Common myeloid progenitor, CD34-positive (primary cell): ENCODE data around the gene THYN1.

Source experiments
- CTCF ChIA-PET: fragments of 350-600 bp; sonication (Branson Sonifier 250); formaldehyde crosslinking; loops from one replicate; lab custom pipeline; 2021; ENCODE audit warnings: antibody characterized with exemption; lab: Charles Lee
- POLR2A ChIA-PET: fragments of 350-600 bp; sonication (Branson Sonifier 250); formaldehyde crosslinking; loops from one replicate; lab custom pipeline; 2021; ENCODE audit warnings: antibody characterized with exemption; lab: Charles Lee
- DNase-seq, 3 donors: peaks; one replicate each; pipeline versions ENCODE4 v3.0.0 to v3.0.0-alpha.2; 2013
- H3K27ac ChIP-seq, 2 experiments: 1 replicate in 1 of 2; 2 replicates in 1 of 2; pipeline ENCODE4 v1.7.0; 2013; ENCODE audit warnings: inconsistent platforms in 2 of 2, low read length in 2 of 2, mild to moderate bottlenecking in 2 of 2, low read depth in 1 of 2, moderate library complexity in 1 of 2; ENCODE audit not compliant: severe bottlenecking in 2 of 2, insufficient read depth in 1 of 2, poor library complexity in 1 of 2
- H3K27me3 ChIP-seq, 5 experiments: replicated peaks in 2 of 5; 1 replicate in 3 of 5; 2 replicates in 2 of 5; pipeline versions ENCODE4 v1.6.1 to v1.7.0; 2013; ENCODE audit warnings: low read length in 4 of 5, mild to moderate bottlenecking in 2 of 5, moderate library complexity in 2 of 5, inconsistent platforms in 1 of 5; ENCODE audit not compliant: insufficient read depth in 5 of 5, control insufficient read depth in 4 of 5
- H3K36me3 ChIP-seq, 4 experiments: 1 replicate in 2 of 4; 2 replicates in 2 of 4; pipeline versions ENCODE4 v1.6.1 to v1.7.0; 2013; ENCODE audit warnings: low read length in 3 of 4, control low read depth in 1 of 4, mild to moderate bottlenecking in 1 of 4; ENCODE audit not compliant: control insufficient read depth in 4 of 4, insufficient read depth in 4 of 4
- H3K4me1 ChIP-seq, 4 experiments: 1 replicate in 3 of 4; 2 replicates in 1 of 4; pipeline versions ENCODE4 v1.6.1 to v1.7.1; 2013; ENCODE audit warnings: low read length in 3 of 4, mild to moderate bottlenecking in 3 of 4, control low read depth in 1 of 4, inconsistent platforms in 1 of 4, moderate library complexity in 1 of 4; ENCODE audit not compliant: control insufficient read depth in 4 of 4, insufficient read depth in 4 of 4; ENCODE audit errors: control extremely low read depth in 1 of 4
- H3K4me3 ChIP-seq, 7 experiments: 1 replicate in 4 of 7; 2 replicates in 3 of 7; pipeline versions ENCODE4 v1.5.1 to v1.7.0; 2013; ENCODE audit warnings: mild to moderate bottlenecking in 7 of 7, low read length in 6 of 7, moderate library complexity in 6 of 7, inconsistent platforms in 2 of 7, low read depth in 2 of 7, control low read depth in 1 of 7; ENCODE audit not compliant: insufficient read depth in 4 of 7, control insufficient read depth in 1 of 7; ENCODE audit errors: extremely low read depth in 1 of 7
- H3K9me3 ChIP-seq, 5 experiments: 1 replicate in 4 of 5; 2 replicates in 1 of 5; pipeline versions ENCODE4 v1.6.1 to v1.7.1; 2013; ENCODE audit warnings: low read length in 4 of 5, mild to moderate bottlenecking in 2 of 5, inconsistent platforms in 1 of 5, low read depth in 1 of 5, moderate library complexity in 1 of 5; ENCODE audit not compliant: control insufficient read depth in 4 of 5, insufficient read depth in 2 of 5; ENCODE audit errors: control extremely low read depth in 1 of 5
- WGBS: methylation state at CpG from one replicate; pipeline ENCODE4 v1.1.5; 2013; ENCODE audit not compliant: insufficient coverage; 5-methylcytosine and 5-hydroxymethylcytosine counted together

THYN1 gene

DNA sequence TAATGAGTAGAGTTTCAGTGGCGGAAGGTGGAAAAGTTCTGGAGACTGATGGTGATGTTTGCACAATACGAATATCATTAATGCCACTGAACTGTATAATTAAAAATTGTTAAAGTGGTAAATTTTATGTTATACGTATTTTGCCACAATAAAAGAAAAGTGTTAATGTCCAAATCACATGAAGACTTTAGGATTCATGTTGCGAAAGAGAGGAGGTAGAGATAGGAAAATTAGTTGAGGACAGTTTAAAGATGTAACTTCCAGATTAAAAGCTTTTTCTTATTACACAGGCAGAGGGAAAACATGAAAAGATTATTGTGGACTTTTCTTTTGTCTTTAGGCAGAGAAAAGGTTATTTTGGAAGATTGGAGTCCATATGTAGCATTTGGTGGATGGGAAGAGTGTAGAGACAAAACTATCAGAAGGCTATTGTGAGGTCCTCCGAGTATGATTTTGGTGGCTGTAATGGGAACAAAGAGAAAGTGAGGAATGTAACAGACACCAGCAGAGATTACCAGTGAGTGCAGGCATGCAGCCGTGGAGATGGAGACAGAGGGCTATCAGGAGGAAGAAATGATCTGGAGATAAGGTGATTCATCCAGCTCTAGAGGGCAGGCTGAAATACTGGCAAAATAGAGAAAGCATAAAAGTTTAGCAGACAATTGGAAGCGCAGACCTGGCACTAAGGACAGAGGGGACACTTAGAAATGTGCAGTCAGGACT, 16.2 kb downstream of the THYN1 start:
- no peaks in the 10 kb centered on the region for H3K9me3 ChIP-seq
- no peak overlapping the region for H3K4me3 ChIP-seq
- ChIA-PET POLR2A (no interaction called here), CTCF (interaction anchor here (1.3 kb wide), 1 partner anchor 8 kb away, joined by 4 read pairs; no protein-coding TSS in a partner anchor)
- H3K36me3 ChIP-seq, result peaks cover 9 to 64% (median 38%) of the 10 kb centered on the region in 4 experiments
- no peak overlapping the region for H3K27ac ChIP-seq
- H3K27me3 ChIP-seq, result no peaks in the 10 kb centered on the region
- WGBS, result 99% methylated on average over 4 of the region's 7 CpGs
- H3K4me1 ChIP-seq, result peaks cover 4 to 12% (median 10%) of the 10 kb centered on the region in 4 experiments
- DNase-seq, result no peak

DNA sequence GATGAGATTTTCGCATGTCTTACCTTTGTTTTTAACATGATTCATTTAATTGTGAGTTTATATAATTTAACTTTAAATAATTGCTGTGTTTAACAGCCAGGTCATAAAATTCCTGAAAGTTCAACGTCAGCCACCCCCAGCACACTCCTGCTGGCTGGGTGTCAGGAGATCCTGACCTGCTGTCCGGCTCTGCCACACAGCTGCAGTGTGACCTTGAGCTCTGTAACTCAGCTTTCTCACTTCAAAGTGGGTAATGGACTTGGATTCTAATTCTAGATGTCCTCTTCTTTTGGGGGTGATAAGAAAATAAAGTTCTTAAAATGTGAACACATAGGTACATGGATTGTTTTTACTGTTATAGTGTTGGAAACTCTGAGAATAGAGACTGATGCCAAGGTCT, 17.8 kb downstream of the THYN1 start:
- Histone ChIP-seq H3K9me3 (no peaks in the 10 kb centered on the region), H3K27ac (no peak overlapping the region), H3K4me1 (peaks cover 8 to 28% (median 26%) of the 10 kb centered on the region in 4 experiments), H3K4me3 (no peak overlapping the region), H3K27me3 (no peaks in the 10 kb centered on the region), H3K36me3 (peaks cover 9 to 54% (median 29%) of the 10 kb centered on the region in 4 experiments)
- 100% methylated on average over 1 of the region's 3 CpGs for WGBS
- CTCF ChIA-PET, result interaction anchor here (1.3 kb wide), 1 partner anchor 10 kb away, joined by 4 read pairs; no protein-coding TSS in a partner anchor
- DNase-seq, result no peak
- POLR2A ChIA-PET, result no interaction called here

- no peak overlapping the region for H3K27ac ChIP-seq
- no peaks in the 10 kb centered on the region for H3K27me3 ChIP-seq
- H3K4me3 ChIP-seq, result no peak overlapping the region
- WGBS, result 55% methylated on average over 3 of the region's 4 CpGs
- H3K9me3 ChIP-seq, result no peaks in the 10 kb centered on the region
- ChIA-PET POLR2A (no interaction called here), CTCF (interaction anchor here (1.0 to 2.1 kb wide), 7 partner anchors 9 to 40 kb away, joined by 3 to 9 read pairs (median 3); partner anchors contain the start of gene VPS26B)
- peaks cover 5 to 40% (median 17%) of the 10 kb centered on the region in 4 experiments for H3K36me3 ChIP-seq
- peaks cover 8 to 32% (median 30%) of the 10 kb centered on the region in 4 experiments for H3K4me1 ChIP-seq
- DNase-seq, result no peak
These were observed 19.4 kb downstream of the THYN1 start for GRCh38 chr11:134233729-134234179.

- Histone ChIP-seq H3K4me1 (peaks cover 8 to 38% (median 32%) of the 10 kb centered on the region in 4 experiments), H3K36me3 (peaks cover 5 to 28% (median 17%) of the 10 kb centered on the region in 4 experiments), H3K9me3 (no peaks in the 10 kb centered on the region), H3K27ac (peak overlapping the region in 1 of 2 experiments; percentile 45), H3K4me3 (no peak overlapping the region), H3K27me3 (no peaks in the 10 kb centered on the region)
- ChIA-PET CTCF (interaction anchor here (1.6 kb wide), 1 partner anchor 170 kb away, joined by 3 read pairs; no protein-coding TSS in a partner anchor), POLR2A (no interaction called here)
- WGBS, result 42% methylated on average over 8 of the region's 10 CpGs
- peak in 2 of 3 donors; percentile 47 to 52 for DNase-seq
These were observed 21.0 kb downstream of the THYN1 start for GRCh38 chr11:134231958-134232659.

GRCh38 chr11:134230339-134230738, 22.8 kb downstream of the THYN1 start:
- peaks cover 12 to 54% (median 49%) of the 10 kb centered on the region in 4 experiments for H3K4me1 ChIP-seq
- peaks cover 0 to 22% (median 7%) of the 10 kb centered on the region in 4 experiments for H3K36me3 ChIP-seq
- H3K4me3 ChIP-seq, result no peak overlapping the region
- no peak overlapping the region for H3K27ac ChIP-seq
- POLR2A ChIA-PET, result no interaction called here
- H3K27me3 ChIP-seq, result no peaks in the 10 kb centered on the region
- no peak for DNase-seq
- no peaks in the 10 kb centered on the region for H3K9me3 ChIP-seq
- CTCF ChIA-PET, result interaction anchor here (0.9 to 3.2 kb wide), 3 partner anchors 10 to 32 kb away, joined by 3 to 10 read pairs (median 5); no protein-coding TSS in a partner anchor
- WGBS, result 88% methylated on average over 2 of the region's 4 CpGs

- POLR2A ChIA-PET, result no interaction called here
- DNase-seq, result no peak
These were observed 23.9 kb downstream of the THYN1 start for GRCh38 chr11:134229126-134229790.

More at GRCh38 chr11:134229126-134229790, 23.9 kb downstream of the THYN1 start:
- 94% methylated on average over 6 of the region's 6 CpGs for WGBS
- Histone ChIP-seq H3K4me1 (peaks cover 12 to 57% (median 50%) of the 10 kb centered on the region in 4 experiments), H3K9me3 (no peaks in the 10 kb centered on the region), H3K4me3 (no peak overlapping the region), H3K27me3 (no peaks in the 10 kb centered on the region), H3K36me3 (peaks cover 0 to 15% (median 2%) of the 10 kb centered on the region in 4 experiments), H3K27ac (no peak overlapping the region)
- CTCF ChIA-PET, result interaction anchor here (0.9 to 3.2 kb wide), 5 partner anchors 8 to 31 kb away, joined by 3 to 10 read pairs (median 4); no protein-coding TSS in a partner anchor
